Measurements from ENCODE around the gene LCT.

Gene LCT

GRCh38 chr2:135786823-135787222 is 50.2 kb downstream of the LCT start:
- DNase-seq (ENCODE audit: low read depth) = peak; percentile 87
- TF ChIP-seq CTCF (conservative IDR thresholded peaks at IDR 0.05; ENCODE audit: low read length) = no peak
- no peak overlapping the region for H3K4me3 ChIP-seq (ENCODE audit: low read length)

GRCh38 chr2:135785032-135785431 is 52.0 kb downstream of the LCT start:
- DNase-seq (ENCODE audit: low read depth) = no peak
- no peak overlapping the region for H3K4me3 ChIP-seq (ENCODE audit: low read length)
- no peak; the same call in 1 of the 2 replicates for TF ChIP-seq CTCF (conservative IDR thresholded peaks at IDR 0.05; ENCODE audit: low read length)

DNA sequence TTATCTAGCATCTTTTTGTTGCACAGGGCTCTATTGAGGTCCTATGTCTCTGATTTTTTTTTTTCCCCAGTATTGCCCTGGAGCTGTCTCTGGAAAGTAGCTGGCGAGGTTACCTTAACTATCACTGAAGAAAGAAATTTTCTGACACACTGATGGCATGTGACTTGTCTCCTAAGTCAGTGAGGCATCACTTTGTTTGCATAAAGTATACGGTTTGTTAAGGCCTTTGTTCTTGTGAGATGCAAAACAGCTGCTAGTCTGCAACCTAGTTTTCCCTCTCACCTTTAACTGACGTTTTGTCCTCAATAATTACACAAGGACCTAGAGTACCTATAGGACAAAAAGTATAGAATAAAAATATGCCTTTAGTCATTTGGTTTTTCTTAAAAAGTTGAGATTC is 53.5 kb downstream of the LCT start:
- no peak for TF ChIP-seq CTCF (conservative IDR thresholded peaks at IDR 0.05; ENCODE audit: low read length)
- no peak for DNase-seq (ENCODE audit: low read depth)
- H3K4me3 ChIP-seq (ENCODE audit: low read length) = no peak overlapping the region

GRCh38 chr2:135782231-135782630 is 54.8 kb downstream of the LCT start:
- no peak for DNase-seq (ENCODE audit: low read depth)
- H3K4me3 ChIP-seq (ENCODE audit: low read length) = no peak overlapping the region
- no peak for TF ChIP-seq CTCF (conservative IDR thresholded peaks at IDR 0.05; ENCODE audit: low read length)

DNA sequence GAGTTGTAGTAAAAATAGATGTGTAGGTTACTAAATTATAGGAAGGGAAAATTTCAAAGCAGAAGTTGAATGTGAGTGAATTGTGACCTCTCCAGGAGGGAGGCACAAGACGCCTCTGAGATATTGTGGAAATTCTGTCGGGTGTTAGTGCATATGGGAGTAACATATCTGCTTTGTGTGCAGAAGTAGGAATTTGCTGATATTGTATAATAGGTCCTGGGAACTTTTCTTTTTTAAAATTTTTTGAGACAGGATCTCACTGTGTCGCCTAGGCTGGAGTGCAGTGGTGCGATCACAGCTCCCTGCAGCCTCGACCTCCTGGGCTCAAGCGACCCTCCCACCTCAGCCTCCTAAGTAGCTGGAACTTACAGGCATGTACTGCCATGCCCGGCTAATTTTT is 60.6 kb downstream of the LCT start:
- H3K4me3 ChIP-seq (ENCODE audit: low read length) = no peak overlapping the region
- no peak for DNase-seq (ENCODE audit: low read depth)
- no peak for TF ChIP-seq CTCF (conservative IDR thresholded peaks at IDR 0.05; ENCODE audit: low read length)

DNA sequence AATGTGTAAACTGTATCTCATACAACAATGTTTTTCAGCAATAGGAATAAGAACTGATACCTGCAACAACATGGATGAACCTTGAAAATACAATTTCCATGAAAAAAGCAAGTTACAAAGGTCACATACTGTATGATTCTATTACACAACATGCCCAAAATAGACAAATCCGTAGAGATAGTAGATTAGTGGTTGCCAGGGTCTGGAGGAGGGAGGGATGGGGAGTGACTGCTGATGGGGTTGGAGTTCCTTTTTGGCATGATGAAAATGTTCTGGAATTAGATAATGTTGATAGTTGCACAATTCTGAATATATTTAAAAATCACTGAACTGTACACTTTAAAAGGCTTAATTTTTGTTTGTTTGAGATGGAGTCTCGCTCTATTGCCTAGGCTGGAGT is 61.6 kb downstream of the LCT start:
- no peak for TF ChIP-seq CTCF (conservative IDR thresholded peaks at IDR 0.05; ENCODE audit: low read length)
- no peak overlapping the region for H3K4me3 ChIP-seq (ENCODE audit: low read length)

DNA sequence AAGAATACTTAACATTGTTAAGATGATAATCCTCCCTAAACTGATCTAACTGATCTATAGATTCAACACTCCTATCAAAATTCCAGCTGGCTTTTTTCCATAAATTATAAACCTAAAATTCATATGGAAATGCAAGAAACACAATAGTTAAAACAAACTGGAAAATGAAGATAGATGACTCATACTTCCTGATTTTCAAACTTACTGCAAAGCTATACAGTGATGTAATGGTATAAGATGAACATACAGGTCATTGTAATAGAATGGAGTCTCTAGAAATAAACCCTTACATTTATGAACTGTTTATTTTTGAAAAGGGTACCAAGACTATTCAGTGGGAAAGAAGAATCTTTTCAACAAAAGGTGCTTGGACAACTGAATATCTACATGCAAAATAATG is 63.1 kb downstream of the LCT start:
- no peak for DNase-seq (ENCODE audit: low read depth)
- TF ChIP-seq CTCF (conservative IDR thresholded peaks at IDR 0.05; ENCODE audit: low read length) = no peak
- H3K4me3 ChIP-seq (ENCODE audit: low read length) = no peak overlapping the region

More for the DNA sequence above, 61.6 kb downstream of the LCT start:
- peak; percentile 26 for DNase-seq (ENCODE audit: low read depth)
